GM18870 (cell line): Measurements from ENCODE around the gene SHTN1.

Experiments used
- ATAC-seq: cut with Tn5 transposase; IDR thresholded peaks from one replicate; pipeline ENCODE4 v1.9.1; 2021; ENCODE audit warnings: moderate library complexity; ENCODE audit not compliant: unreplicated experiment

SHTN1 gene

GRCh38 chr10:117005026-117005526 lies at the start of gene SHTN1:
TSS of gene SHTN1 (minus strand) at chr10:117005187. CDS start at chr10:117005079, 108 bp downstream.
- ATAC-seq = peak; percentile 24

GRCh38 chr10:117053482-117053881 lies 48.5 kb upstream of the SHTN1 start:
- no peak for ATAC-seq

- ATAC-seq = no peak
Measured at GRCh38 chr10:117047947-117048346, 43.0 kb upstream of the SHTN1 start.

GRCh38 chr10:117016266-117016665 lies 11.3 kb upstream of the SHTN1 start:
- no peak for ATAC-seq

GRCh38 chr10:117014835-117015234 lies 9.8 kb upstream of the SHTN1 start:
- ATAC-seq = no peak

GRCh38 chr10:117007080-117007479 lies 2.1 kb upstream of the SHTN1 start:
- ATAC-seq = no peak

GRCh38 chr10:117005527-117006055 lies 604 bp upstream of the SHTN1 start:
- no peak for ATAC-seq

GRCh38 chr10:117004227-117005025 lies 561 bp downstream of the SHTN1 start:
- peak; percentile 54 for ATAC-seq

- ATAC-seq = no peak
Measured at GRCh38 chr10:117003336-117003735, 1.7 kb downstream of the SHTN1 start.

- ATAC-seq = no peak
Measured at GRCh38 chr10:117002206-117002605, 2.8 kb downstream of the SHTN1 start.

GRCh38 chr10:117001144-117001543 lies 3.8 kb downstream of the SHTN1 start:
- no peak for ATAC-seq

- ATAC-seq = no peak
Measured at GRCh38 chr10:117000580-117000979, 4.4 kb downstream of the SHTN1 start.

- ATAC-seq = no peak
Measured at GRCh38 chr10:116998172-116998571, 6.8 kb downstream of the SHTN1 start.

GRCh38 chr10:116997015-116997414 lies 8.0 kb downstream of the SHTN1 start:
- no peak for ATAC-seq

- ATAC-seq = no peak
Measured at GRCh38 chr10:116995648-116996047, 9.3 kb downstream of the SHTN1 start.

GRCh38 chr10:116994113-116994890 lies 10.7 kb downstream of the SHTN1 start:
- no peak for ATAC-seq

- no peak for ATAC-seq
Measured at GRCh38 chr10:116993610-116994009, 11.4 kb downstream of the SHTN1 start.

GRCh38 chr10:116992183-116992582 lies 12.8 kb downstream of the SHTN1 start:
- no peak for ATAC-seq

- no peak for ATAC-seq
Measured at GRCh38 chr10:116990276-116990800, 14.6 kb downstream of the SHTN1 start.

- no peak for ATAC-seq
Measured at GRCh38 chr10:116989439-116989838, 15.5 kb downstream of the SHTN1 start.

GRCh38 chr10:116988311-116988710 lies 16.7 kb downstream of the SHTN1 start:
- no peak for ATAC-seq
